GM21825 (cell line): Measurements from ENCODE around the gene MRTFB.
"Not testable (repeated sequence)": the region's sequence is repeated elsewhere in the genome, so short reads cannot be mapped to it uniquely, and the experiment has no call there.

Experiments used
- ATAC-seq: cut with Tn5 transposase; IDR thresholded peaks from one replicate; pipeline ENCODE4 v1.9.1; 2021; ENCODE audit warnings: mild to moderate bottlenecking, moderate library complexity; ENCODE audit not compliant: unreplicated experiment

Gene MRTFB

DNA sequence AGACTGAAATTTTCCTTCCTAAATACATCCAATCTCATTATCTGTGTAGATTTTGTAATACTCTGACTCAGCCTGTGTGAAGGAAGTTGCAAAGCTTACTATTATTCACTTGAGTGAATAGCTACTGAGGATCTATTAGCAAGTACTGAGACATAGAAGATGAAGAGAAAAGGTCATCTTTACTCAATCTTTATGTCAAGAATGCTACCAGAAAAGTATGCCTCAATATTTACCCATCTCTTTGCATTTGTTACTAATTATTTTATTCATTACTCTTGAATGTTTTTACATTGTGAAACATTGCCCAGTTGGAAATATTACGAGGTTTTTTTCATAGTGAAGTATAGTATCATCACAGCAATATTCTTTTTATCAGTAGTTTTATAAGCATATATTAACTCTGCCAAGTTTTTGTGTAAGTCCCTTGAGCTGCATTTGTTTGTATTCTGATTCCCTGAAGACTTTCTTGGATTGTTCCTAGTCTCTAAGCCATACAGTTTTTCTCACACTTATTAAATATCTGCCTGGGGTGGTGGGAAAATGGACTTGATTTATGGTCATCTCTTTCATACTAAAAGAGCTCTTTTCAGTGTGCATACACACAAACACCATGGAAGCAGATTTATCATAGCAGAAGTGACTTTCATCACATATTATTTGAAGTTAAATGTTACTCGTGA lies 110.4 kb downstream of the MRTFB start:
- no peak for ATAC-seq

DNA sequence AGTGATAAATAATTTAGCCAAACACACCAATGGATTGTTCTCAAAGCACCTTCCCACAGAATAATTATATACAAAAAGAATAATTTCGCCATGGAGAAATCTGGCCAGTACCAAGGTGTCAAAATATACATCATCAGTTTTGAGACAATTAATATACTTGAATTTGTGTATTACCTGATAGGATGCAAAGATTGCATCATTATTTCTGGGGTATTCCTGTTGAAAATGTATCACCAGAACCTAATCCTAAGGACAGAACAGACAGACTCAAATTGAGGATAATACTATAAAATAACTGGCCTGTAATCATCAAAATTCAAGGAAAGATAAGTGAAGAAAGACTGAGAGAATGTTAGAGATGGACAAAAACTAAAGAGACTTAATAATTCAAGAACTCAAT lies 111.9 kb downstream of the MRTFB start:
- ATAC-seq, result no peak

DNA sequence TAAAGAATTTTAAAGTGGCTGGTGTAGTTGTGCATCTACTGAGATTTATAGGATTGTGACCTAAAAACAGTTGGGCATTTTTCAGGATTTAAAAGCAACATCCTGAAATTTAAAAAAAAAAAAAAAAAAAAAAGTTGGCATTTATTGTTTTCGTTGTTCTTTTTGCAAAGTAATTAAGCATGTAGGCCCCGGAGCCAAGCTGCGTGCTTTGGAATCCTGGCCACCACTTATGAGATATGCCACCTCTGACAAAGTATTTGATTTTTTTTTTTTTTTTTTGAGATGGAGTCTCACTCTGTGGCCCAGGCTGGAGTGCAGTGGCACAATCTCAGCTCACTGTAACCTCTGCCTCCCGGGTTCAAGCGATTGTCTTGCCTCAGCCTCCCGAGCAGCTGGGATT lies 112.8 kb downstream of the MRTFB start:
- not testable (repeated sequence) for ATAC-seq

DNA sequence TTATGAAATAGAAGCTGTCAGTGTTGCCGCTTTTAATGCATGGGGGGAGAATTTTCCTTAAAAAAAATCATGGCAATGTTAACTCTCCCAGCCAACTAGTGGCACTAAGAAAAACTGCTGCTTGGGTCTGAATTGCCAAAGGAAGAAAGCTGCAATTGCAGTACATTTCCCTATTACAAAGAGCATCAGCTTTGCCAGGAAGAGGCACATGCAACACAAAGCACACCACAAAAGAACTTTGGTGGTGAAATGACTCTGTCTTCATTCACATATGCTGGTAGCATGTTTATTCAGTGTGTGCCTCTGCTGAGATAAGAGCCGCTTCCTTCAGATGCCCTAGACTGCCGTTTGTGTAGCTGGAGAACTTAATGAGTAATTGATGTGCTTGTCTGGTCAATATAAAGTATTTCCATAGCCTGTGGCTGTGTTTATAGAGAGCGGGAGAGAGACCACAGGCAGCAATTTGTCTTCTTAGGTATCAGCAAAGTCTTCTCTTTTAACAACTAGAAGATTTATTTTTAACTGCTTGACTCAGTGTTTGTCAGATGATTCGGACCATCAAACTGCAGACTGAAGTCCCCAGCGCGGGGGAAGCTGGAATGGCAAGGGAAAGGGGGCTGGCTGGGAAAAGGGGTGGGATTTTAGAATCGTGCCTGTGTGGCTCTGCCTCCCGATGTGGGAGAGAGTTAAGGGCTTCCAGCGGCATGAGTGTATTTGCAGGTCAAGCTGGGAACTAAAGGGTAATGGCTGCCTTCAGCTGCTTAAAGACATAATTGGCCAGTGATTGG lies 115.1 kb downstream of the MRTFB start:
- no peak for ATAC-seq

DNA sequence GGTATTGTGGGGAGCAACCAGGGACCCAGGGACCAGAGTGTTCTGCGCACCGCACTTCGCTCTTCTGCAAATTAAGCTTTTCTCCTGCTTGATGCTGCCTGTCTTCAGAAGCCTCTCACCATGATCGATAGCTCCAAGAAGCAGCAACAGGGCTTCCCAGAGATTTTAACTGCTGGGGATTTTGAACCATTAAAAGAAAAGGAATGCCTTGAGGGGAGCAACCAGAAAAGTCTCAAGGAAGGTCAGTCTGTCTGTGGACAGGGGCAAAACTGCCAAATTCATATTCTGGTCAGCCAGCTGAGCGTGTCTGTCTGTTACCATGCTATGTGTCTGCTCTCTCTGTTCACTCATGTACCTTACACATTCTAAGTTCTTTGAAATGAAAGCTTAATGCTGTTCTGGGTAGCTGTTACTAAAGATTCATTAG lies 115.7 kb downstream of the MRTFB start:
- no peak for ATAC-seq

DNA sequence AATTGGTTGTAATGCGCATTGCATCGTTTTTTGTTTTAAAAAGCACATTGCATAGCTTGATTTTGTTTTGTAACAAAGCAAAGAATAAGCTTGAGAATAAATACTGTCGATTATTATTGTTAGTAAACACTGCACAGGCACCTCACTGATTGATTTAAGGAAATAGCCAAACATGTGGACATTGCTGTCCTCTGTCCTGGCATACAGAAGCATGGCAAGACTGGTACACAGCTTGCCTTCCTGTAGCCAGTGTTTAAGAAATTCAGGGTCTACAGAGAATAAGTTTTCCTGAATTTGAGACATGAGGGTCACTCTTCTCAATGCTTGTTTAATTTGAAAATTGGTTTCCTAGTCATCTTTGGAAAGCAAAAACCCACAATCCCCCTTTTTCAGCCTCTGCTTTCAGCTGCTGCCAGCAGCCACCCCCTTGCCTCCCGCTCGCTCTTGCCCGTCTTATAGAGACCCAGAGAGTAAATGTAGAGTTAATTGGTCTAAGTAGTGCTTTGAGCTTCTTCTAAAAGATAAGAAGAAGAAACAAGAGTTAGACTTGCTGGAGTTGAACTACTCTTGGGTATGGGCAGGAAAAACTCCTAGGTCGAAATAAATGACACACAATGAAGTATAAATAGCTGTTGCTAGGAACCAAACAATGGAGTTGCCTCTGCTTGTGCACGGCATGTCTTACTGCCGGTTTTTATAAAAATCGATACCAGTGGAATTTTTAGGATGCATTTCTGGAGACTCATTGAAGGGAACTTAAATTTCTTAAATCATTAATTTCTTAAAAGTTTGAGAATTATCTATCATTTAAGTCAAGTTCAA lies 116.6 kb downstream of the MRTFB start:
- no peak for ATAC-seq

DNA sequence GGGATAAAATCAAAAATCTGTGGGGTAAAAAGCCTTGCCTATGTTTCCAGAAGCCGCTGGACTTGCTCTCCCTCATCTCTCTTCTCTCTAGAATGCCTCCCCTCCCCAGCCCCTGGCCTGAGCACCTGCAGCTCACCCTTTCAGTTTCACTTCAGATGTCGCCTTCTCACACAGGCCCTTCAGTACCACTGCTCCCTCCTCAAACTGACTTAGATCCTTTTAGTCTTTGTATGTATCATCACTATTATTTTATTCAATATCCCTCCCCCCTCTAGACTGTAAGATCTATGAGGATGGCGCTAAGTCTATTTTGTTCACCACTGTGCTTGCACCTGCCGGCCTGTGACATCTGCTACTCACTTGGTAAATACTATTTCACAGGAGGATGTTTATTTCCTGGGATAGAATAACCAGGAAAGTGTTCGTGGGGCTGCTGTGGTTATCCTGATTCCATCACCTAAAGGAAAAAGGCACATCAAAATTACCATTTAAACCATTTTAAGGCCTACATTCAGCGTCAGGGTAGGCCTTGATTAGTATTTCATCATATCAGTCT lies 122.3 kb downstream of the MRTFB start:
- peak; percentile 95 for ATAC-seq

DNA sequence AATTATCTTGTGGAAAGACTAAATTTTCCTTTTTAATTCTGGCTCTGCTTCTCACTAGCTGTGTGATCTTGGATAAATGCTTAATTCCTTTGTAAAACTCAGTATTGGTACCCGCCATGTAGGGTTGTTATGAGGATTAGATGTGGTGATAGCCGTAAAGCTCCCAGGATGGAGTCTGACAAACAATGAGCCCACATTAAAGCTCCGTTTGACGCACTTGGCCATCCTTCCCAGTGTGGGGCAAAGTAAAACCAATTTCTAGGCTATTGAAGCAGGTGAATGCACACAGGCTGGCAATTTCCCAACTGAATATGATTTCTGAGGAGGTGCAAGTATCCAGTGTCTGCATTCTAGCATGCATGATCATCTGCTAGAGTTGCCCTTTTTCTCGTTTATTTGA lies 123.6 kb downstream of the MRTFB start:
- no peak for ATAC-seq

DNA sequence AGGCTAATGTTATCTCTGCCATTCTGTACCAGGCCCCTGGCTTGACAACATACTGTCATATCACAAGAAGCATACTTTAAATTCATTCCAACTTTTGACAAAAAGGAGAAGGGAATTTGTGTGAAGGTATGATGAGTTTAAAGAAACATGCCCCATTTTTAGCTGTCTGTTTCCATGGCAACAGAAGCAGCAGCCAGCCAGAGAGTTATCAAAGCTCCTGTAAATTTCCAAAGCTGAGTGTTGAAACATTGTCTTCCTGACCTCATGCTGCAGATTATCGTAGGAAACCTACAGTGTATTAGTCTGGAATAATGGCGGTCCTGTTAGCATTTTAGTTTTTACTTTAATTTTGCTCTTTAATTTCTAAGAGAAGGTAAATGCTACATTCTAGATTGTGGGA lies 124.9 kb downstream of the MRTFB start:
- ATAC-seq, result no peak

DNA sequence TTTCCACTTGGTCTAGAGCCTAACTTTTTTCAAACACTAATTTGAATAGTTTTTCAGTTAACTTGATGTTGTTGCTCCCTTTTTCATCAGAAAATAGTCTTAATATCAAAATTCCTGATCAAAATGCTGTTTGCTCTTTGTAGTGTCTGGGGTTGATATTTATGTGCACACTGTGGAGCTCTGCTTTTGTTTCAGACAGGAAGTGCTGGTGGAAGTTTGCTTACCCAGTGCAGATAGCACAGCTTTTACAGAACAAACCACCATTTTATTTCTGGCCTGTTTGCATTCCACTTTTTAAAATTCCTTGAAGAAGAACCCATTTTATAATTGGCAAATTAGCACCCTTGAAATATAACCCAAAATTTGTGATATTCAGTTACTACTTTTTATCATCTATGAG lies 125.4 kb downstream of the MRTFB start:
- ATAC-seq, result no peak

DNA sequence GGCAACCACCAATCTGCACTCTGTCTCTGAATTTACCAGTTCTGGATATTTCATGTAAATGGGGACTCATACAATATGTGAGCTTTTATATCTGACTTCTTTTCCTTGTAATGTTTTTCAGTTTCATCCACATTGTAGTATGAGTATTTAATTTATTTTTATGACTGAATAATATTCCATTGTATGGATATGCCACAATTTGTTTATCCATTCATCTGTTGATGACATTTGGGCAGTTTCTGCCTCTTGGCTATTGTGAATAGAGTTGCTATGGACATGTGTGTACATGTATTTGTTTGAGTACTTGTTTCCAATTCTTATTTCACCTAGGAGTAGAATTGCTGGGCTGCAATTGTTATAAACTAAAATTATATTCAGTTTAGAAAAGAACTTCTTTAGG lies 126.9 kb downstream of the MRTFB start:
- no peak for ATAC-seq

DNA sequence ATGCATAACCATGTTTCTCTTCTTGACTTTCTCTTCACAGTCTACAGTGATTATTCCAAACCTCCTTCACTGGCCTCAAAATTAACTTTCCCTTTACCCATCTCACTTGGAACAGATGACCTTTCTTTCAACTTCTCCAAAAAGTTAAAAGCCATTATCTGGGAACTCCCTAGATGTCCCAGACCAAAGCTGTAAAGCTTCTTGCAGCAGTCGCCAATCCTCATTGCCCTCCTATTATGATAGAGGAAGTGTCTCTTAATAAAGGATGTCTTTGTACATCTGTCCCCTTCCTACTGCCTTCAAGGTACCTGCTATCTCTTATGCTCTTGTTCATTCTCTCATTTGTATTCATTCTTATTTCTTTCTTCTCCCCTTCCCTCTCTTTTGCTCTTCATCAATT lies 127.5 kb downstream of the MRTFB start:
- ATAC-seq, result no peak

DNA sequence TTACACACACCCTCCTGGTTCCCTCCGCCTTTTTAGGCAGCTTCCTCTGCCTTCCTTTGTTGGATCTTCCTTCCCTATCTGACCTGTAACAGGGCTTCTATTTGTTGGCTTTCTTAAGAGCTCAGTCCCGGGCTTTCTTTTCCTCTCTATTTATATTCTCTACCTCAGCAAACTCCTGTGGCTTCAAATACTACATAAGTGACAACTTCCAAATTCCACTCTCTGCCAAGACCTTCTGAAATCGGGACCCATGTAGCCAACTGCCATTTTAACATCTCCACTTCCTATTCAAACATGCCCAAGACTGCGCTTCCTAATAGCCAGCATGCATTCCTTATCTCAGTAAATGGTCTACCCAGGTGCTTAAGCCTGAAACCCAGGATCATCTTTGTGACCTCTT lies 128.1 kb downstream of the MRTFB start:
- no peak for ATAC-seq

DNA sequence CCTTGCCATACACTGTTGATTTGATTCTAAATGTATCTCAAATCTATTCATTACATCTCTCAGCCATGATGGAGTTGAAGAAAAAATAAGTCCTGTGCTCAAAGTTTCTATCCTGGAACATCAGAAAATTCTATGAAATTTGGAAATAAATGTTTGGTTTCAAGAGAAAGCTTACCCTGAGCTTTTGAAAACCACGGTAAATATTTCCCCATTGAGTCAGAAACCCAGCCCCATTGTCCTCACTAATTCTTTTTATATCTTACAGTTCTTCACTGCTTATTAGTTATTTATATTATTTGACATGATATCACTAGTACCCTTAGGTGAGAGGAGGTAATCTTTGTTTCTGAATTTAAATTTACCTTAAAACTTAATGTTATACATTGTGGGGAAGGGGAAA lies 128.5 kb downstream of the MRTFB start:
- ATAC-seq, result no peak

DNA sequence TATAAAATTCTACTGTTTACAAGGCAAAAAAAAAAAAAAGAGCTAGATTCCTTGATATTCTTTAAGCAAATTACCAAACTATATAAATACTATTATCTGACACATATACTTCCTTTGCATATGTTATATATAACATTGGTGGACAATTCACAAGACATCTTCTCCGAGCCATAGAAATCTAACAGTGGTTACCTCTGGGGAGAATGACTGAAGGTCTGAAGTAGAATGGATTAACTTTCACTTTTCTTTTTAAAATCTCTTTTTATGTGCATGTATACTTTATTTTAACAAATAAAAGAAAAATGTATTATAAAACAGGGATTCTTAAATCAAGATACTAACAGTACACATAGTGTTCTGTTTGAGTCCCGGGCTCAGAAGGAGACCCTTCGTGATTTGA lies 131.0 kb downstream of the MRTFB start:
- no peak for ATAC-seq

DNA sequence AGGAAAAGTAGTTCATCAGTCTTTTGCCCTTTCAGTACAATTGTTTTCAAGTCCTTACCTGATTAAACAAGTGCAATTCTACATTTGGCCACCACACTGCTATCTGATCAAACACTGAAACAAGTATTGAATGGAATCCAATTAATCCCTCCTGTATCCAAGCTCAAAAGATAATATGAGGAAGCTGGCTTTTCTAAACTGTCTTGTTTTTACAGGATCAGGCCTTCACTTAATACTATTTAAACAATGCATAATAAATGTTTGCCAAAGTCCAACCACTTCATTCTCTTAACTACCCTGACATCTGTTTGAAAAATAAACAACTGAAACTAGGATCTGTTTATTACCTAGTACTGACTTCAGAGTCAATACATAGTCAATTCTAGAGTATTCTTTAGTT lies 131.6 kb downstream of the MRTFB start:
- ATAC-seq, result no peak

DNA sequence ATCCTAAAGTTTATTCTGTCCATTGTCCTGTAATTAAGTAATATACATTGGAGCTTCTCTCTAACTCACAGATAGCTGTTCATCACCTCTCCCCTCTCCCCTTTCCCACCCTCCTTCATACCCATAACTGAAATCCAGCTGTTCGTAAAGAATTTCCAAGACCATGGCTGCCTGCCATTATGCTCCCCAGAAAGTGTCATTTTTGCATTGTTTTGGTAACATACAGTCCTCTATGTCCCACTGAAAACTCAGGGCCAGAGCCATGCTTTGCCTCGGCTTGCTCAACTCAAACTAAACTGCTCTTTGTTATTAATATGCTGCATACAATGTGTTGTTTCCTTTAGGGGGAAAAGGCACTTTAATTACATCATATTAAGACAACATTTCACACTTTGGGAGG lies 132.0 kb downstream of the MRTFB start:
- ATAC-seq, result no peak

DNA sequence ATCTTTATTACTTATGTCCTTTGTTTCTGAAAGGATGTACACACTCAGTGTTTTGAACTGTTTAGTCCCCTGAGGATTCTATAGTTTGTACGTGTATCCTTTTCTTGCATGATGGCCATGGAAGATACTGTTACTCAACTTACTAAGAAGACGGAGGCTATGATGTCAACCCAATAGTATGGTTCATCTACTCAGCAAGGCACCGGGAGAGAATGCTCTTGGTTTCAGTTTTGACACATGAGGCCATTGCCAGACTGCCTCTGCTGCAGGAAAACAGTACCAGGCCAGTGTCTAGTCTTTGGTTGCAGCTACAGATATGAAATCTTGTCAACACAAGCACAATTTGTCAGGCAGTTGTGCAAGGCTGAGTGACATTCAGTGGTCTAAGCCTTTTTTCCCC lies 134.5 kb downstream of the MRTFB start:
- no peak for ATAC-seq

DNA sequence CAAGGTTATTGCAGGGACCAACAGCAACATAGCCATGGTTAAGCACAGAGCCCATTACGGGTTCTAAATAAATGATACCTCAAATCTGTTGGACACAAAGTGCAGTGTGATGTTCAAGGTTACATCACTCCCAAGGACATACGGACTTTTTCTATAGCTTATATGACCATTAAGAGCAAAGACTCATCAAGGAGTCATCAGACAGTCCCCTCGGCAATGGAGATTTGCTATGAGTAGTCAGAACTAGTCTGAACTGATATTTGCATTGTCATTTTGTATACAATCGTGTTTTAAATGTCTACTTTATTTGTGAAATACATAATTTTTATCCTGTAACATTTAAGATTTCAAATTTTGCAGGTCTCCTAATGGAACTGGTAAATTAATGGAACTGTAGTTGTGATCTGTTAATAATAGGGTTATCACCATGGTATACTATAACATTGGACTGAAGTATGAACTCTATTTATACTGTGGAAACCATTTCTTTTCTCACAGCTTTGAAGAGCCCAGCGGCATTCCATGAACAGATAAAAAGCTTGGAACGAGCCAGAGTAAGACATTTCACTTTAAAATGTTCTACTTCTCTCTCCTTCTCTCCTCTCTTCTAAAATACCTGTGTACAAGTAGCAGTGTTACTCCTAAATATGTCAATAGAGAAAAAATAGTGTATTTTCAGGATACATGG lies 140.9 kb downstream of the MRTFB start:
- ATAC-seq, result no peak

DNA sequence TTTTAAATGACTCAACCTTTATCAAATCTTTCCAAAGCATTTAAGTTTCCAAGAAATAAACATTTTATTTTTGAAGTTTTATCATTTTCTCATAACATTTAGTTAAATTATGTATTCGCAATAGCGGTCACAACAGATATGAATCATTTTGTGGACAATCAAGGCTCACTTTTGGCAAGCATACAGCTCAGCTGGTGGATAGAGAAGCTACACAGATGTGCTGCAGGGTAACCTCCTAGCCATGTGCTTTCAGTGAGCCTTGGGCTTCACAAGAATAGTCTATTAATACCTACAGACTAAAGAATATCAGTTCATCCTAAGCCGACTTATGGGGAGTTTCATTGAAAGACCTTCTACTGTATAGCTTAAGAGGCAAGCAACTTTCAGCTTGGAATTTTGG lies 144.8 kb downstream of the MRTFB start:
- no peak for ATAC-seq

DNA sequence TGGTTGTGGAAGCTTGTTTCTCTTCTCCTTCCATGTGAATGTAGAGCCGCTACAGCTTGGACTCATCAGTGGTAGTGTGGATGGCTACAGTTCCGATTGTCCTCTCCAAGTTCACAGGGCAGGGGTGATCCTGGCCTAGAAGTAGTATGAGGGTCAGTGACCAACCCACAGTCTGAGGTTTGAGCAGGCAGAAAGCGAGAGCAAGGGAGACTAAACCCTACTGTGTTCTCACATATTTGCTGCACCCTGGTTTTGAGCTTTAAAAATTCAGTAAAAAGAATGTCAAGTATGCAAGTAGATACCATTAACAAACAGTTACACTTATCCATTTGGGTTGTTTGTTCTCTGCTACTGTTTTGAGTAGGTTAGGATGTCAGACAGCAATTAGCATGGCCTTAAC lies 148.9 kb downstream of the MRTFB start:
- ATAC-seq, result no peak
